Fibroblast of skin of right quadriceps (primary cell): Measurements from ENCODE around the gene NRG4.
A peak's percentile ranks its signal among the peaks of the same experiment; 100 is the strongest.
"Not testable (repeated sequence)": the region's sequence is repeated elsewhere in the genome, so short reads cannot be mapped to it uniquely, and the experiment has no call there.

Source experiments
- DNase-seq: peaks from one replicate; pipeline ENCODE4 v3.0.0-alpha.2; 2013

The NRG4 gene, protein sequence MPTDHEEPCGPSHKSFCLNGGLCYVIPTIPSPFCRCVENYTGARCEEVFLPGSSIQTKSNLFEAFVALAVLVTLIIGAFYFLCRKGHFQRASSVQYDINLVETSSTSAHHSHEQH

DNA sequence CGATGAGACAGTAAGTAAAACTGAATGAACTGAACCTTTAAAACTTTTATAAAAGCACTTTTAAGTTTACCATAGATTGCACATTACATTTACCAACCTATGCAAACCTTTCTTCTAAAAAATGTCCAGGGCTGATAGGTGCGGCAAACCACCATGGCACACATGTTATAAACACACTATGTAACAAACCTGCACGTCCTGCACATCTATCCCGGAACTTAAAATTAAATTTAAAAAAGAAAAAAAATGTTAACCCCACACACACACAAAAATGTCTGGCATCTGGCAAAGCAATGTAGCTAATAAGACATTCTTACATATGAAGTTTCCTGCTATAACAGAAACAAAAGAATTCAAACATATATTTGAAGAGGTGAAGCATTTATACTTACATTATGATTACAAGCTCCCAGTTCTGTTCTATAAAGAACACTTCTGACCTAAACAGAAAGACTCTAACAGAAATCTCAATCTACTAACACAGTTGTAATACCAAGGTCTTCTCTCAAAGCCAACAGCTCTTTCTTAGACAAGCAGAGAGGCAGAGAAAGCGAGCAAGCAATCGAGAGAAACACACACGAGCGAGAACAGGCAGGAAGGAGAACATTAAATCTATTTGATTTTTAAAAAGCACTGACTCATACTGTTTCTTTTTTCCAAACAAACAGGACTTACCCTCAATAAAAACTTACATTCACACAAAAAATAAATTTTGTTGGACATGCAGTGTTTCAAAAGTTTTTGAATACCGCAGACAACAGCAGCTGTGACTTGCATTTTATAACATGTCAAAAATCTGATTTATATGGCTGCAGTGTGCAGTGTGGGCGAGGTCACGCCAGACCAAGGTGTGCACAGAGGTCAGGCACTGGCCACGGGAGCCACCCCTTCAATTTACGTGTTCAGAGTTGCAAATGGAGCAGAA is at the start of gene NRG4:
NRG4 (minus strand) TSS at position 798 of the 925 bp plus-strand sequence. CDS start 1,194 bp downstream, outside the sequence.
- DNase-seq = no peak

DNA sequence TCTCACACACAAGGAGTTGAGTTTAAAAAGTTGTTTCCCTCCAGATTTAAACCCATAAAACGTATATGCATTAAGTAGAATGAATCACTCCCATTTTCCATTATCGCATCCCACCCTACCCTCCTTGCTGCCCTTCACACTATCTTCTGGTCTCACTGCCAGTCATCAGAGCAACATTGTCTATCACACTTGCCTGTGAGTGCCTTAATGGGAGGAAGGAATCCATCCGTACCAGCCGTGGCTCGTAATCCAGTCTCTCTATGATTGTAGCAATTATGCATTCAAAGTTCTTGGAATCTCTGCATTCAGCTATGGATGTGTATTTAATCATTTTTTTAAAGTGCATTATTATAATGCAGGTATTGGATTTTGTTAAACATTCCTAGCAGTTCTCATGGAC is 49.5 kb upstream of the NRG4 start:
- DNase-seq = no peak

DNA sequence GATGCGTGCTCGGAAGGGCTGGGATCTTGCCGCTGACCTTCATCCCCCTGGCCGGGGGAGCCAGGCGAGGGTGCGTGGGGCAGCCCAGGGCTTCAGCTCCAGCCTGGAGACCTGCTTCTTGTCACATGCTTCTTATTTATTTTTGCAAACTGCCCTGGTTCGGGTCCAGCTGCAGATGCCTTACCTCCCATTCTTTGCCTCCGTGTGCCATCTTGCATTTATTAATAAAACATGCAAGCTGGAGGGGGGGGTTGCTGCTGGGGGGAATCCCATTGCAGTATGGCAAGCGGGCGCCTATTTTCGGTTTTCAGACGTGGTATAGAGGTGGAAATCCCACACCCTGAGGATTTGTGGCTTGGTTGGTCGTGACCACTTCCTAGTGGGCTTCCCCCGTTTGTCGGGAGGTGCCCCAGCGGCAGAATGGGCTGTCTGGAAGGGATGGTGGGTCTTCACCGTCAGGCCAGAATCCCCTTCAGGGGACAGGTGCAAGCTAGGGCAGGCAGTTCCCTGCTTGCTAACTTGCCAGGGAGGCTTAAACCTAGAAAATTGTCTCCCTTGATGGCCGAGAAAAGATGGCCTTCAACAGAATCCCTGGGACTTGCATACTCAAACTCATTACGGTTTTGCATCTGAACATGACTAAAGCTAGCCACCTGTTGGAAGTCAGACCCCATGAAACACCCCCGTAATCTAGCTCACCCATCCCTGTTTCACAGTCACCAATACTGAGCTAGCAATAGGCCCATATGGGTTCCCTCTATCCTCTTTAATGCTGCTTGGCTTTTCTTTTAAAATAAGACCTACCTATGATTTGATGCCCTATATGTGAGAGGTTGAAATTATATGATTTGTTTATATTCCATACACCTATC is 48.1 kb upstream of the NRG4 start:
- no peak for DNase-seq

DNA sequence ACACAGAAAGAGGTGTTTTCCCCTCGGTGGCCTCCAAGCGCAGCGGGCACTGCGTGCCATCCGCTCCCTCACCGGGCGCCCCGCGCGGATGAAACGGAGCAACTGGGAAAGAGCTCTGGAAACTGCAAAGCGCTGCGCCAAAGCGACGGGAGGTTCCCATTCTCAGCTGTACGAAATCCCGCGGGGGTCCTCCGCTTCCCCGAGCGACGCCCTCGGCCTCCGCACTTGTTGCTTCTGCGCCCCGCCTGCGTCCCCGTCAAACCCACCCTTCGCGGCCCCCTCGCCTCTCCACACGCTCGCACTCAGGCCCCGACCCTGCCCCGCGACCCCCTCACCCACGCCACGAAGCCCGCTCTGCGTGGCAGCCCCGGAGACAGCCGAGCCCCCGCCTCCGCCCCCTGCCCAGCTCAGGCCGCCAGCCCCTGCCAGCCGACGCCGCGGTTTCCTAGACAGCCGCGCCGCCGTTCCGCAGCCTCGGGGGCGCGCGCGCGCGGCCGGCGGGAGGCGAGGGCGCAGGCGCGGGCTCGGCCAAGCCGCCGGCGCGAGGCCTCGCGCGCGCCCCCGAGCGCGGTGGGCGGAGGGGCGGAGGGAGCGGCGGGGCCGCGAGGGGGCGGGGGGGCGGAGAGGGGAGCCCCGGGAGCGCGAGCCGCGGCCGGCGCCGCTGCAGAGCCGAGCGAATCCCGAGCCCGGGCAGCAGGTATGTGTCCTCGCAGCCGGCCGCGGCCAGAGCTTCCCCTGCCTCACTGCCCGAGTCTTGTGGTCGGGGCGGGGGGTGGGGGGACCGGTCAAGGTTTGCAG is 47.3 kb upstream of the NRG4 start, which contains the start of gene TMEM266:
TMEM266 (plus strand) TSS at position 666 of the 798 bp plus-strand sequence. CDS start 74,279 bp downstream, outside the sequence.
- DNase-seq = peak; percentile 11

DNA sequence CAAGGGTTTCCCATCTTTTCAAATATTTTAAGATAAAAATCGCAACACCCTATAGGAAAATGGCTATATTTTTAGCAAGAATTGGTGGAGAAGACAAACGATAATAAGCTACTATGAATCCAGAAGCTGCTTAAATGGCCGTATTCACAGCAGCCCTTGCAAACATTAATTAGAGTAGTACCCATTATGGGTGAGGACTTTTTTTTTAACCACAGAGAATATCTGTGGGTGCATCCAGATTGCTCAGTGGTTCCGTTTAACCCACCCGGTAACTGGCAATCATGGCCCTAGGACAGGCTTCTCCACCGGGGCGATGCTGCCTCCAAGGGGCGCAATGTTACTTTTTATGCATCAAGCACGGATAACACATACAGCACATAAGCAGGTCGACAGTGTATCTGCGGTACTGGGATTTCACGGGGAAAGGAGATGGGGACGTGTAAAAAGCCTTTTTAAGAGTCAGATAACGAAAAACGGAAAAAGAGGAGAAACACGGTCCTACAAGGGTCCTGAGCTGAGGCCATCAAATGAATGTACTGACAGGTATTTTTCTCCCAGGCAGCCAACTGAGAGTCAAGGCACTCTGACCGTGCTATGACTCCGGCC is 46.6 kb upstream of the NRG4 start:
- DNase-seq = no peak

DNA sequence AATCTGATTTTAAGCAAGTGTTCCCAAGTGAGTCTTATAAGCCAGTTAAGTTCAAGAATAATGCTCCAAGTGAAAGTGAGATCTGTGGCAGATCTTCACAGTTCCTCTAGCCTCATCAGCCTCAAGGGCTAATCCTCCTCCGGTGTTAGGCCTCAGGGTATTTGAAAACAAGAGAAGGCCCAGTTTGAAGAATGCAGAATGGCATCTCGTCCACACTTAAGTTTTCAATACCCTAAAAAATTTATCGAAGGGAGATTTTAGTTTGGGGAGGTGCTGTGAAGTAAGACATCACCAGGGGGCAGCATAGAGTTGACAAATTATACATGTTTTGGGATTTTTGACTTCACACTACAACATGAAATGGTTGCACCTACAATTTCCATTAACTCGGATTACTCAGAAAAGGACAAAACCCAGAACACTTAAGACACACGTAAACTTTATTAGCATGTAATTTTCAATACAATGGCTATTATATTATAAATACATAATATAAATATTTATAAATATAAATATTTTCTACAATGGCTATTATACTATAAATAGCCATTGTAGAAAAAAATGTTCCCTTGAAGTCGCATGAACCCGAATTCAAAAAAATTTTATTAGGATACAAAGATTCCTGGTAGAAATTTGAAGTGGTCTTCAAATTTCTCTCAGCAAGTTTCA is 45.2 kb upstream of the NRG4 start:
- DNase-seq = peak; percentile 12

DNA sequence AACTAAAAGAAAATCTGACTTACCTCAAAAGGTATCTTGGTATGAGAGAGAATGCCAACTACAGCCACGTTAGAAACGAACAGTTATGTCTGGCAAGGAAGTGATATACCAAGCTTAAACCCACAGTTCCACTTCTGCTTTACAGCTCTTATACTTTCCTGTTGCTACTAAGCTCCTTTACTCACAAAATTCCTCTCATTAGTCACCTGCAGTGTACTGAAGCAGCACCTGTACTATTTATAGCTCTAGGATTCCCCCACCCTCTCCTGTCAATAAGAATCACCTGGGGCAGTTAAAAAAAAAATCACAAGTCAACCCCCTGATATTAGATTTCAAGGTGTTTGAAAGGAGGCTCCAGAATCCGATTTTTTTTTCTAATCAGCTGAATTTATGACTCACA is 44.7 kb upstream of the NRG4 start:
- no peak for DNase-seq

DNA sequence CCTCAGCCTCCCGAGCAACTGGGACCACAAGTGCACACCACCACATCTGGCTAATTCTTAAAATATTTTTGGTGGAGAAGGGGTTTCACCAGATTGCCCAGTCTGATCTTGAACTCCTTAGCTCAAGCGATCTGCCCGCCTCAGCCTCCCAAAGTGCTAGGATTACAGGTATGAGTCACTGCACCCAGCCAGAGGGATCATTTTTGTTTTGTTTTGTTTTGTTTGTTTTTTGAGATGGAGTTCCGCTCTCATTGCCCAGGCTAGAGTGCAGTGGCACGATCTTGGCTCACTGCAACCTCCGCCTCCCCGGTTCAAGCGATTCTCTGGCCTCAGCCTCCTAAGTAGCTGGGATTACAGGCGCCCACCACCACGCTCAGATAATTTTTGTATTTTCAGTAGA is 42.0 kb upstream of the NRG4 start:
- not testable (repeated sequence) for DNase-seq

DNA sequence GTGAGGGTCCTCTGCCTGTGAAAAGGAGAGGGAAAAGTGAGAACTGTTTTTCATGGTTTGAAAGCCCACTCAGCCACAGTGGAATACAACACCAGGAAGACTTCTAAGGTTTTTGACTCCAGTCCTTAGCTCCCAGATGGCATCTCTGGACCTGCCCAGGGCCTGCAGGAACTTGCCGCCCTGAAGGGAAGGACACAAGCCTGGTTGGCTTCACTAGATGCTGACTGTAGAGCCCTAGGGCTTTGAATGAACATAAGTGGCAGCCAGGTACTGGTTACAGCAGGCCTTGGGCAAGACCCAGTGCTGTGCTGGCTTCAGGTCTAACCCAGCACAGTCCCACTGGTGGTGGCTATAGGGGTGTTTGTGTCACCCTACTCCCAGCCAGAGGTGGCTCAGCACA is 26.3 kb upstream of the NRG4 start:
- DNase-seq = no peak

DNA sequence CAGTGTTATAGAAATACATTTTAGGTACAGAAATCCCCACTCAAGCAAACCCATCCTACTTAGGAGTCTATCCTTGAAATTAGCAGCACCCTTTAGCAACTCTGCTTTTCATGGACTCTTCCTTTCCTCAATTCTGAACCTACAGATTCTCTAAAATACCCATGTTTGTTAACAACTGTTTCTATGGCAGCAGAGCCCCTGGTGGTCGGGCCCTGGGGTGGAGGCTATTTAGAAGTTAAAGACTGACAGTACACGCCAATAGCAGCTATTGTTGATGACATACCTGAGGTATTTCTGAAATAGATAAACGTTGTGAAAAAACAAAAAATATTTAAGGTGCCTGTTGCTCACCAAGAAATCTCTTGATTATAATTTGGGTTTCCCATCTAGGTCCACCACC is 23.4 kb upstream of the NRG4 start:
- no peak for DNase-seq

DNA sequence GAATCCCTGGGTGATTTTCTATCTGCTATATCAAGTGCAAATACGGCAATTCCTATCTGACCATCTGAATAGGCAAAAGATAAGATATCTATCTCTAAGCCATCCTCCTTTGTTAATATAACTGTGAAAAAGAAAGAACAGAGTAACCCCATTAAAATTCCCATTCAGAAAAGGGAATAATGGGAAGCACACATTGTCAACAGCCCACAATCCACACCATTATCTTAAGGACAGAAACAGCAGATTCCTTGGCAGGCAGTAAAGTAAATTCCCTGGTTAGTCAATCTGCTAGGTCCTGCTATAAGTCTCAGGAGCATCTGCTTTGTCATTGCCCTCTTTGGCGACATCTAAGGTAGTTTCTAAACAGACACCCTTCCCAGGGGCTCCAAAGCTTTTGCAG is 21.9 kb upstream of the NRG4 start:
- DNase-seq = no peak

DNA sequence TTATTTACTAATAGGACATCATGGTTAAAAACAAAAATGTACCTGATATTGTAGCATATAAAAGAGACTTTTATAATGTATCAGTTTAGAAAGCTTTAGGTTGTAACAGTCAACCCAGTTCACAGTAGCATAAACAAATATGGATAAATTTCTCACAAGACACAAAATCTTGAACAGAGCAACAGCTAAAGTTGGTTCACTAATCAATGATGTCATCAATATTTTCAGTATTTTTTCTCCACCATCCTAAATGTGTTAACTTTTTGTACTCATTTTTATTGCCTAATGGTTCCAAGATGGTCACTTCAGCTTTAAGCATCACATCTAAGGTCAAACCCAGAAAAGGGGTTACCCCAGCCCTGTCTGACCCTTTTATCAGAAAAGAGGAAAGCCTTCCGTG is 21.2 kb upstream of the NRG4 start:
- DNase-seq = no peak

DNA sequence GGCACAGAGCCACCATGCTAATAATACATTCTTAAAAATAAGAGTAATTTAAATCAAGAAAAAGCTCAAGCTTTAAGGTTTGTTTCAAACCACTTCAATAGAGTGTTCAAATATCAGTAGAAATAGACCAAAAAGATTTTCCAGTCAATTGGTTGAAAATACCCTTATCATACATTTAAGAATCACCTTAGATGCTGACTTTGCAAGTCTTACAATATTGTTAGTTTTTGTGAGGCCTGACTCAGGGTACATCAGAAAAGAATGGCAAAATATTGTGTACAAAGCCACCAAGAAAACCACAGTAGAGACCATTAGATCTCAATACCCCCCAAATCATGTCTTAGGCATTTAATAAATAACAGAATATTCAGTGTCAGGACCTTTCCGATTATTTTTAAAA is 19.8 kb upstream of the NRG4 start:
- DNase-seq = no peak

DNA sequence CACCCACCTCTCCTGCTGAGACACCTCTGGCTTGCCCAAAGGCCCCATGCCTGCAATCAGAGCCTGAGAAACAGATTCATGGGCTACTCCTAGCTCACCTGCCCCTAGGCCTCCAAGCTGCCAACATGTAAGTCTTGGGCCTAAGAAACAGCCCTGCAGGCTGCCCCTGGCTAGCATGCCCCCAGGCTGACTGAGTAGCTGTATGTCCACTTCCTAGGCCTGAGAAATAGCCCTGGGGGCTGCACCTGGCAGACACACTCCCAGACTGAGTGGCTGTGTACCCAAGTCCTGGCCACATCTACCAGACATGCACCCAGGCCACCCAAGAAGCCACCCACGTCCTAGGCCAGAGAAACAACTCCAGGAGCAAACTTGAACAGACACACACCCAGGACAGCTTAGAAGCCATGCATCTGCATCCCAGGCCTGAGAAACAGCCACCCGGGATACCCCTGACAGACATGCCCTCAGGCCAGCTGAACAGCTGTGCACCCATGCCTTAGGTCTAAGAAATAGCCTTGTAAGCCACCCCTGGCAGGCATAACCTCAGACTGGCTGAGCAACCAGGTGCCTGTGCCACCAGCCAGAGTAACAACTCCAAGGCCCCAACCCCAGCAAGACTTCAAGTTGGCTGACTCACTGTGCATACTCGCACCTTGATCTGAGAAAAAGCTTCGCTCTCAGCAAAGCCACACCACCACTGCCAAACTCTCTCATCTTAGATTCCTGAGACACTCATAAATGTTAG is 12.0 kb upstream of the NRG4 start:
- DNase-seq = no peak

DNA sequence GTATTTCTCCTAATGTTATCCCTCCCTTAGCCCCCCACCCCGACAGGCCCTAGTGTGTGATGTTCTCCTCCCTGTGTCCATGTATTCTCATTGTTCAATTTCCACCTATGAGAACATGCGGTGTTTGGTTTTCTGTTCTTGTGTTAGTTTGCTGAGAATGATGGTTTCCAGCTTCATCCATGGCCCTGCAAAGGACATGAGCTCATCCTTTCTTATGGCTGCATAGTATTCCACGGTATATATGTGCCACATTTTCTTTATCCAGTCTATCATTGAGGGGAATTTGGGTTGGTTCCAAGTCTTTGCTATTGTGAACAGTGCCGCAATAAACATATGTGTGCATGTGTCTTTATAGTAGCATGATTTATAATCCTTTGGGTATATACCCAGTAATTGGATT is 1.2 kb upstream of the NRG4 start:
- not testable (repeated sequence) for DNase-seq

DNA sequence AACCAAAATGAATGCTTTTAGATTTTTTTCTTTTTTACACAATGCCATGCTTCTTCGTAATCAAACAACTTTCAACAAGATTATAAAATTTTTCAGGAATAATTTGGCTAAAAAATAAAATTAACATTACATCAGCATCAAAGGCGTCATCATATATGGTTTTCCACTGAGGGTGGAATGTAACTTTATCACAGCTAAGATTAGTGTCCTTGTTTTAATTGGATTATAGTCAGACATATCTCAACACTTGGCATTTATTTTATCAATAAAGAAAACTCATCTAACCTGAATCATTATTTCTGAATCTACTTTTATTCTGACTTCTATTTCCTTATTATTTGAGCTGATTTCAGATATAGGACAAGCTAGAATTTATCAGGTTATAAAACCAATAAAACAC is 1.6 kb downstream of the NRG4 start:
- DNase-seq = no peak

DNA sequence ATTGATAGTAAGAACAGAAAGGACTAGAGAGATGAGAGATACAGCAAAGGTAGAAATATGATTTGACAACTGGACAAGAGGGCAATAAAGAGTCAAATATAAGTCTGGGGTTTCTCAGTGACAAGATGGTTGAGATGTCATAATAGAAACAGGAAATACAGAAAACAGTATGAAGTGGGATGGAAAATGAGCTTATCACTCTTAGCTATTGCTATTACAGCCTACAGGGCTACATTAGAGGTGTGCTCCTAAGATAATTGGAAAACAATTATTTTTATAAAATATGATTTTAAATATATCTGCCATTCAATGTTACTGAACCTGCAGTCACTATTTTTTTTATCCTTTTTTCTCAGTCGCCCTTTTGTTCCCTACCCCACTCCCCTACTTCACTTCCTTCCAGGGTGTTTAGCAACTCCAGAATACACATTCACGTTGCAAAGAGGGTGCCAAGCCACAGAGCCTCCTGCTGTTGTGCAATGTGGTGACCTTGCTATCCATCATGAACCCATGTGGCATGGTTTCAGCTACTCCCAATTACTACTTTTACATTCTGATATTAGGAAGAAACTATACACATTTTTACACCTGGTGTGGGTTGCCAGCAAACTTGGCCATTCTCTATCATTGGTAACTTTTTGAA is 6.0 kb downstream of the NRG4 start:
- no peak for DNase-seq

DNA sequence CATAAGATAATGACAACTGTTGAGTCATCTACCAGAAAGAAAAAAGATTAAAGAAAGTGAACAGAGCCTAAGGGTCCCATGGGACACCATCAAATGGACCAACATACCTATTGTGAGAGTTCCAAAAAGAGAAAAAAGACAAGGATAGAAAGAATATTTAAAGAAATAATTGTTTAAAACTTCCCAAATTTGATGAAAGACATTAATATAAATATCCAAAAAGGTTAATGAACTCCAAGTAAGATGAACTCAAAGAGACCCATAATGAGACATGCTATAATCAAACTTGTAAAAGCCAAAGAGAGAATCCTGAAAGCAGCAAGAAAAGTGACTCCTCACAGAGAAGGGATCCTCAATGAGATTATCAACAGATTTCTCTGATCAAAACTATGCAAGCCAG is 8.9 kb downstream of the NRG4 start:
- no peak for DNase-seq

DNA sequence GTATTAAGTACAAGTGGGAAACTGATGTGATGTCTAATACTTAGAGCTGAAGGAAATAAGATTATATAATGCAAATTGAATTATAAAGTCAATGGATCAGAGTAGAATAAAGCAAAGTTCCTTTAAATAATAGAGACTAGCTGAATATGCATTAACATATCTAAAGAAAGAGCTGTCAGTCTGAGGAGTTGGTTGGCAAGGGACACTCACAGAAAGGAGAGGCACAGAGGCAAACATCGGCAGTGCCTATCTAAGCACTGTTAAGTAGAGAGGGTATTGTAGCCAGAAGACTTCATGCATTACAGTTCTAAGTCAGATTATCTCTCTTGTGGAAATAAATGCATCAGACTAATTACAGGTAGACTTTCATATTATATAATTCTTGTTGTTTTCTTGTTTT is 16.6 kb downstream of the NRG4 start:
- no peak for DNase-seq

DNA sequence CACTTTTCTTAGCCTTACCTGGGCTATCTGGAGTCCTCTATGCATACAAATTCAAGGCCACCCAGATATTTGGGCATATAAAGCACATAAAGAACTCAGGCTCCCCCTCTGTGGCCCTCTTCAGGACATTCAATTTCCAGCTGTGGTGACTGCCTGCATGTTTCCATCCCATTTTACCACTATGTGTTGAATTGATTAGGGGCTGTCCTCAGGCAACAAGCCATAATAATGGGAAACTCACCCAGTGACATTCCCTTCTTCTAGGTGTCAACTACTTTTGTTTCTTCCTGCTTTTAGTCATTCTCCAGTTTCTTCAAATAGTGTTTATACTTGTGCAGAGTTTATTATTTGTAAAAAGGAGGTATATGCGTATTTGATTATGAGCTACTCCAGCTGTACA is 18.0 kb downstream of the NRG4 start:
- DNase-seq = no peak
